Testis (tissue), 2 donors: ENCODE results near the gene MSLN.

ENCODE experiments used
- CTCF ChIP-seq, 3 experiments: fragments of 450-650 bp in 2 of 3; fragments of 200-600 bp in 1 of 3; sonication (generic) in 1 of 3; IDR thresholded peaks; one replicate each; pipeline ENCODE4 v1.5.1; 2016 to 2019; ENCODE audit warnings: antibody characterized with exemption in 3 of 3, mild to moderate bottlenecking in 2 of 3, moderate library complexity in 1 of 3
- POLR2A ChIP-seq: fragments of 450-650 bp; IDR thresholded peaks from one replicate; pipeline ENCODE4 v1.6.1; 2017; ENCODE audit warnings: antibody characterized with exemption, mild to moderate bottlenecking, moderate library complexity

- TF ChIP-seq CTCF (IDR thresholded peaks at IDR 0.05) (no peak), POLR2A (no peak)
Measured at GRCh38 chr16:800834-801511, 40.4 kb downstream of the MSLN start.
